ENCODE data around the gene GRIP2.

Gene GRIP2

GRCh38 chr3:14582045-14582410 lies 41.9 kb upstream of the GRIP2 start:
- H3K27me3 Mint-ChIP-seq (ENCODE audit: low read depth, poor library complexity), result peaks cover 35% of the 10 kb centered on the region
- no peaks in the 10 kb centered on the region for H3K36me3 Mint-ChIP-seq (ENCODE audit: low read depth)
- no peak for DNase-seq
- no peaks in the 10 kb centered on the region for H3K4me1 Mint-ChIP-seq
- H3K4me3 Mint-ChIP-seq, result no peak overlapping the region
- H3K27ac Mint-ChIP-seq, result no peak overlapping the region
- no peaks in the 10 kb centered on the region for H3K9me3 Mint-ChIP-seq
- TF ChIP-seq, protein P1, sequence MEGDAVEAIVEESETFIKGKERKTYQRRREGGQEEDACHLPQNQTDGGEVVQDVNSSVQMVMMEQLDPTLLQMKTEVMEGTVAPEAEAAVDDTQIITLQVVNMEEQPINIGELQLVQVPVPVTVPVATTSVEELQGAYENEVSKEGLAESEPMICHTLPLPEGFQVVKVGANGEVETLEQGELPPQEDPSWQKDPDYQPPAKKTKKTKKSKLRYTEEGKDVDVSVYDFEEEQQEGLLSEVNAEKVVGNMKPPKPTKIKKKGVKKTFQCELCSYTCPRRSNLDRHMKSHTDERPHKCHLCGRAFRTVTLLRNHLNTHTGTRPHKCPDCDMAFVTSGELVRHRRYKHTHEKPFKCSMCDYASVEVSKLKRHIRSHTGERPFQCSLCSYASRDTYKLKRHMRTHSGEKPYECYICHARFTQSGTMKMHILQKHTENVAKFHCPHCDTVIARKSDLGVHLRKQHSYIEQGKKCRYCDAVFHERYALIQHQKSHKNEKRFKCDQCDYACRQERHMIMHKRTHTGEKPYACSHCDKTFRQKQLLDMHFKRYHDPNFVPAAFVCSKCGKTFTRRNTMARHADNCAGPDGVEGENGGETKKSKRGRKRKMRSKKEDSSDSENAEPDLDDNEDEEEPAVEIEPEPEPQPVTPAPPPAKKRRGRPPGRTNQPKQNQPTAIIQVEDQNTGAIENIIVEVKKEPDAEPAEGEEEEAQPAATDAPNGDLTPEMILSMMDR (IDR thresholded peaks at IDR 0.05), result no peak

DNA sequence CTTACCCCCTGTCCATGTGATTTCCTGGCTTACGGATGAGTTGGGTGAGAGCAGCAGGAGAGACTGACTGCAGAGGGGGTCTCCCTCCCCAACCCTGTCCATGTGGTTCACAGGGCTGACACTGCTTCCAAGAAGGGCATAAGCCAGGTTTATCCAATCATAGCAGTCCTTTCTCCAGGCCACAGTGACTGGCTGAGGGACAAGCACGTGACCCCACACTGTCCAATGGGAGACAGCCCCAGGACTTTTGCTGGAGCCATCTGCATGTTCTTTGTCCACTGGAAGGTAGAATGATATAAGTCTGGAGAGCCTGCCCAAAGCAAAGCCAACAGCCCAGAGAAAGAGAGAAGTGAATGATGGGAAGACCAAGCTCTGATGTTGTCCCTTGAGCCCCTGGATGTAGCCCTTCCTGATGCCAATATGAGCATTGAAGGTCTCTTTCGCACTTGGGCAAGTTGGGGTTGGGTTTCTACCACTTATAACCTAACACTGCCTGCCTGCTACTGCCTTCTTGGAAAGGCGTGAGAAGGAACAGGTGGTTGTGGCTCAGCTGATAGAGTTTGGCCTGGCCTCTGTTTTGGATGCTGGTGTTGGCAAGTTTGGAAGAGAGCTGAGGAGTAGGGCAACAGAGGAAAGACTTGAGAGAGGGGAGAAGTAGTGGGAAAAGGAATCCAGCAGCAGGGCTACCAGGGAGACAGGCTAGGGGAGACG lies 41.3 kb upstream of the GRIP2 start:
- Mint-ChIP-seq H3K4me3 (no peak overlapping the region), H3K27ac (no peak overlapping the region), H3K4me1 (no peaks in the 10 kb centered on the region), H3K27me3 (ENCODE audit: low read depth, poor library complexity) (peaks cover 37% of the 10 kb centered on the region), H3K36me3 (ENCODE audit: low read depth) (no peaks in the 10 kb centered on the region), H3K9me3 (no peaks in the 10 kb centered on the region)
- DNase-seq, result no peak
- TF ChIP-seq, protein P1 (IDR thresholded peaks at IDR 0.05), result no peak

DNA sequence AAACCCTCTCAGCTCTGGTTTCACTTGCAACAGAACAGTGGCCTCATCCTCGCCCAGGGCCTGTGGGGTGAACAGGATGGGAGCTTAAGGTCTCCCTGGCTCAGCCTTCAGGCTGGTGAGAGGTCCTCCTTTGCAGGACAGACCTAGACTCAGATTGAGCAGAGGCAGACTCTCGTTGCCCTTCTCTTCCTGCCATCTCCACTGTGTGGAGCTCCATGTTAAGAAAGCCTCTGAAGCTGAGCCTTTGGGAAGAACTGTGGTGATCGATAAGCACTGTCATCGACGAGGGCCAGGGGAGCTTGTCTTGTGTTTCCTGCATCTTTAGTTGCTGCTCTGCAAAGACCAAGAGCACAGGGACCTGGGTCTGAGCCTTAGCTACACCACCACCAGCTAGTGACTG lies 37.8 kb upstream of the GRIP2 start:
- H3K27me3 Mint-ChIP-seq (ENCODE audit: low read depth, poor library complexity), result peaks cover 41% of the 10 kb centered on the region
- TF ChIP-seq, protein P1 (IDR thresholded peaks at IDR 0.05), result no peak
- no peaks in the 10 kb centered on the region for H3K9me3 Mint-ChIP-seq

GRCh38 chr3:14576163-14576562 lies 36.0 kb upstream of the GRIP2 start:
- no peak overlapping the region for H3K4me3 Mint-ChIP-seq
- H3K27me3 Mint-ChIP-seq (ENCODE audit: low read depth, poor library complexity), result peaks cover 31% of the 10 kb centered on the region
- H3K4me1 Mint-ChIP-seq, result no peaks in the 10 kb centered on the region
- no peaks in the 10 kb centered on the region for H3K9me3 Mint-ChIP-seq
- H3K27ac Mint-ChIP-seq, result no peak overlapping the region
- no peaks in the 10 kb centered on the region for H3K36me3 Mint-ChIP-seq (ENCODE audit: low read depth)
- no peak for DNase-seq
- TF ChIP-seq, protein P1 (IDR thresholded peaks at IDR 0.05), result no peak

More for the DNA sequence above, 37.8 kb upstream of the GRIP2 start:
- H3K36me3 Mint-ChIP-seq (ENCODE audit: low read depth), result no peaks in the 10 kb centered on the region
- H3K27ac Mint-ChIP-seq, result no peak overlapping the region
- H3K4me3 Mint-ChIP-seq, result no peak overlapping the region
- DNase-seq, result no peak
- no peaks in the 10 kb centered on the region for H3K4me1 Mint-ChIP-seq

- Mint-ChIP-seq H3K36me3 (ENCODE audit: low read depth) (no peaks in the 10 kb centered on the region), H3K27ac (no peak overlapping the region), H3K9me3 (no peaks in the 10 kb centered on the region), H3K4me3 (no peak overlapping the region), H3K27me3 (ENCODE audit: low read depth, poor library complexity) (peaks cover 27% of the 10 kb centered on the region), H3K4me1 (peaks cover 7% of the 10 kb centered on the region)
- DNase-seq, result no peak
- TF ChIP-seq, protein P1 (IDR thresholded peaks at IDR 0.05), result no peak
These were observed 34.0 kb upstream of the GRIP2 start for GRCh38 chr3:14574183-14574582.

DNA sequence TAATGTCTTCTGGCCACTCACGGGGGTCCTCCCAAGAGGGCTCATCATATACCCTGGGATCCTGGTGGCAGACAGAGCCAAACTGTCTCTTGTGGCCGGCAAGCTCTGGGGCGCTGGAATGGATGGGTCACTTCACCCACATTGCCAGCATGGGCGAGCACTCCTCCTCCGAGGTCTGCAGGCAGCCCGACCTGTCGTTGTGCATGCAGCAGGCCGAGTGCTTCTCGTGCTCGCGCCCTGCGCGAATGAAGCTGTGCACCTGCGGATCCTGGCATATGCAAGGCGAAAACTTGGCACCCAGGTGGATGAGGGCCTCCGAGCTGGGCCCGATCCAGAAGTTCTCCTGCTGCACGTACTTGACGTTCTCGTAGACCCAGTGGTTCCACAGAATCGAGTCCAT lies 33.6 kb upstream of the GRIP2 start:
- H3K9me3 Mint-ChIP-seq, result no peaks in the 10 kb centered on the region
- DNase-seq, result no peak
- peaks cover 10% of the 10 kb centered on the region for H3K4me1 Mint-ChIP-seq
- H3K36me3 Mint-ChIP-seq (ENCODE audit: low read depth), result no peaks in the 10 kb centered on the region
- TF ChIP-seq, protein P1 (IDR thresholded peaks at IDR 0.05), result no peak
- no peak overlapping the region for H3K27ac Mint-ChIP-seq
- H3K27me3 Mint-ChIP-seq (ENCODE audit: low read depth, poor library complexity), result peaks cover 22% of the 10 kb centered on the region
- H3K4me3 Mint-ChIP-seq, result no peak overlapping the region
